HG03378 (cell line): ENCODE measurements around the gene TBL1XR1.

ENCODE experiments used
- ATAC-seq: cut with Tn5 transposase; IDR thresholded peaks from one replicate; pipeline ENCODE4 v1.9.1; 2021; ENCODE audit warnings: mild to moderate bottlenecking, moderate library complexity; ENCODE audit not compliant: unreplicated experiment

TBL1XR1 gene

GRCh38 chr3:177110895-177111294 is 86.4 kb downstream of the TBL1XR1 start:
- ATAC-seq: no peak

- ATAC-seq: no peak
These were observed 86.9 kb downstream of the TBL1XR1 start for GRCh38 chr3:177110386-177110785.

DNA sequence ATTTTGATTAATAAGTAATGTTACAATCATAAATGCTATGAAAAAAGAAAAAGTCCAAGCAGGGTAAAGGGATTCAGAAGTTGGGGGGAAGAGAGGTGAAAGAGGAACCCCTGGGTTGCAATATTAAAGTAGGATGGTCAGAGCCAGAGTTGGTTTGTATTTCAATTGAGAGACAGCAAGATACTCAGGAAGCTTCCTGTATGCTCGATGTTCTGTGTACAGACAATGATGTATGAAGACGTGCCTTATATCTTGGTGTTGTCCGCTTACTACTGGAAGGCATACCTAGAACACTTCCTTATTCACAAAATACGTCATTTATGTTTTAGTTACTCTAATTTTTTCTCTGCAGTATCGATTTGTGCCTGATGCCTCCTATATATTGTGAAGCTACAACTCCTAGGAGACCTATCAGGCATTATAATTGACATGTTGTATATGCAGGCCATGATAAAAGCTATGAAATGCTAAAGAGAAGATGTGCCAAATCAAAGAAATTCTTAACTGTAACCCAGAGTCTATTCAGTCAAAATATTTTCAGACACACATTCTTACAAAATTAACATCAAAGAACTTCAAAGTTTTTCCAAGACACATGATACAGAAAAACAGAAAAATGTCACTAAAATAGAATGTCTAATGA is 87.5 kb downstream of the TBL1XR1 start:
- peak; percentile 57 for ATAC-seq

- no peak for ATAC-seq
These were observed 88.6 kb downstream of the TBL1XR1 start for GRCh38 chr3:177108648-177109047.

DNA sequence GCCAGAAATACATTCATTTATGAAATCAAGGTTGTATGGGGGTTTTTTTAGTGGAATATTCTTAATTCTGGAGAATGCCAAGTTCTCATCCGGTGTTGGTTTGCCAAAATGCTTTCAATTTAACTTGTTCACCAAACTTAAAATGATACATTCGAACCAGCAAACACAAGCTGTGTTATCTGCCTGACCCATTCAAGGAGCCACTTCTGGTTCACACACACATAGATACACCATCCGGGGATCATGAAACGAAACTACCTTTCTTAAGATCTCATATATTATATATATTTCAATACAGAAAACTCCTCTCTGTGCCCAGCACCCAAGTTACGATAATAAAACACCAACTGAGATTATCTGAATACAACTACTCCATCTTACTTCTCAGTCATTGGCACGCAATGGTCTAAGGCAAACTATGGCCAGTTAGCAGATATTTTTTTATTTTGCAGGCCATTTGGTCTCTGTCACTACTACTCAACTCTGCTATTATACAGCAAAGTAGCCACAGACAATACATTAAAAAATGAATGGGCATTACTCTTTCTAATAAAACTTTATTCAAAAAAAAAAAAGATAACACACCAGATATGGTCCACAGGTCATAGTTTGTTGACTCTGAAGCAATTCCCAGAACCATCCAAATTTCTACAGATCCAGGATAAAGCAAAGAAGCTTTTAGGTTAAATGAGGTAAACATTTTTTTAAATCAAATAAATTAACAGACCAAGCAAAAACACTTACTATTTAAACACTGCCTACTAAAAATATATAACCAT is 89.6 kb downstream of the TBL1XR1 start:
- no peak for ATAC-seq

DNA sequence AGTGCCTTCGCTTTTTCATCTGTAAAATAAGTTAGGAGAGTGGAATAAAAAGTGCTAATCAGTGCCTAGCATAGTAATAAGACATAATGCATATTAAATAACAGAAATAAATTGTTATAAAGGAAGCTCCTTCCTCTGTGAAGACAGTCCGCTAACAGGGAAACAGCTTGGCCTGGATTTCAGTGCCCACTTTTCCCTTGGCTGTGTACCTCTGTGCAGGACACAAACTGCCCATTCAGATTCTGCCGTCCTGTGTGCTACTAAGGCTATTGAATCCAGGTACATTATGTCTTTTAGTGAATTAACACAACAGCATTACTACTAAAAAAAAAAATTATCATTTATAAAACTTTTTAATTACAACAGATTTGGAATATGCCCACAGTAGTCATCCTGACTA is 90.7 kb downstream of the TBL1XR1 start:
- no peak for ATAC-seq

GRCh38 chr3:177106184-177106583 is 91.1 kb downstream of the TBL1XR1 start:
- ATAC-seq: peak; percentile 36

DNA sequence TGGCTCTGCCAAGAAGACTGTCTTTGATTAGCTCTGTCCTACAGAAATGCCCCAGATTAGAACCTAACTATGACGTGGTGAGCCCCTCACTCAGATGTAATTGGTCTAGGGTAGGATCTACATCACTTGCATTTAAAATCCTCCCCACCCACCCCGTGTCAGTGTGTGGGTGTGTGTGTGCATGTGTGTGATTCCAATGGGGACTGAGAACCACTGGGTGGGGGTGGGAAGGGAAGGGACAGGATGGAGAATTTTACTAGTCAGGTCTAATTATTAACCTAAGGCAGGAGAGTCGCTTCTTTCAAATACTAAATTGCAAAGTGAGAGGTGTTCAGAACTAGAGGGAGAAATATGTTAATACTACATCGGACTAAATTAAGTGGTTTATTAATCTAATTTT is 91.7 kb downstream of the TBL1XR1 start:
- ATAC-seq: no peak

DNA sequence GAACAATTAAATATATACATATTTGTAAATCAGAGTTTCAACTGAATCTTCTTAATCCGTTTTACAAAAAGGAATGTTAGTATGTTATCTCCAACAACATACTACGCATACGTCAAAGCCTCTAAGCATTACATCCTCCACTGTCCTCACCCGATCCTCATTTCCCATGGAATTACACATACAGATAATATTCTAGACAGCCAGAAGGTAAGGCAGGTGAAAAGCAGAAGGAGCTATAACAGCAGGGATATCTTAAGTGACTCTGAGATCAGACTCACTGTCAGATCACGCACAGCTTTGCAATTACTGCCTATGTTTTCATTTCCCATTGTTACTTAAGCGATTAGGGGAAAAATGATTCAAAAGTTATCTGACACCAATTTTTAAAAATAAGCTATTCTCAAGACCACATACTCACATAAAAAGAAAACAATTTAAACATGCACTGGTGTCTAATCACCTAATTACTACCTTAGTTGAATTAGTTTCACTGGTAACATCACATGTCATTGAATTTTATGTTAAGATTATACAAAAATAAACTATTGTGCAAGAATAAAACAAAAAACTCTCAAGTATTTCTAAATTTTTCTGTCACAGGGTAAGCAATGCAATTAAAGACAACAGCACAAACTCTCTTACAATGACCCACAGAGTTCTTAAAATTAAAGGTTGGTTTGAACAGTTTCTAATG is 92.8 kb downstream of the TBL1XR1 start:
- ATAC-seq: no peak

- ATAC-seq: no peak
These were observed 94.7 kb downstream of the TBL1XR1 start for GRCh38 chr3:177102553-177102952.

DNA sequence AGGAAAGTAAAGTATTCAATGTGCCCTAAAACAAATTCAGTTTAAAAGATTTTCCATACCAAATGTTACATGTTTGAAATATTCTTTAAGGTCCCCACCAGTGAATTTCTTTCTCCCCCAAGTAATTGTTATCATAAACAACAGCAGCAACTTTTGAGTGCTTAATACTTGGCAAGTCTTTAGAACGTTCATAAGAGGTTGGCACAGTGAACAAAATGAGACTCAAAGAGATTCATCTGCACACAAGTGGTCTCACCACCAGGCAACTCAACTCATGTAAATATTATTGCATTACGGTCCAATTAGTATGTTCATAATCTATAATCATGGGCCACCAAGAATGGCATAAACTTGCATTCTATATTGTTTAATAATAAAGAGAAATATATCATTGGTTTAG is 98.7 kb downstream of the TBL1XR1 start:
- no peak for ATAC-seq

DNA sequence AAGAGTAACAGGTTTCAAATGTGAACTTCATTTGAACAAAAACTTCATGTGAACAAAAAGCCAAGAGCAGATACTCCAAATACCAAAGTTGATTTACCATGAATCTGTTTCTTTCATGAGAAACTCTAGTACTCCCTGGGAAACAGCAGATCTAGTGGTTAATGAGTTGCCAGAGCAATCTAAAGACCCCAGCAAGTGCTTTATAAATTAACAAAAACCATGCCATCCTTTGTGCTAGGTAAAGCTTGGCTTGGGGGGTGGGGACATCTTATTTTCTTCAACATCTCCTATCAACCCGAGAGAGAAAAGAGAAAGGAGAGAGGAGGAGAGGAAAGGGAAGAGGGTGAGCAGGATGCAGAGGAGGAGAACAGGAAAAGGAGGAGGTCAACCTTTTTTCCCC is 100.7 kb downstream of the TBL1XR1 start:
- no peak for ATAC-seq

GRCh38 chr3:177093966-177094365 is 103.3 kb downstream of the TBL1XR1 start:
- ATAC-seq: no peak

- no peak for ATAC-seq
These were observed 107.4 kb downstream of the TBL1XR1 start for GRCh38 chr3:177089901-177090300.

DNA sequence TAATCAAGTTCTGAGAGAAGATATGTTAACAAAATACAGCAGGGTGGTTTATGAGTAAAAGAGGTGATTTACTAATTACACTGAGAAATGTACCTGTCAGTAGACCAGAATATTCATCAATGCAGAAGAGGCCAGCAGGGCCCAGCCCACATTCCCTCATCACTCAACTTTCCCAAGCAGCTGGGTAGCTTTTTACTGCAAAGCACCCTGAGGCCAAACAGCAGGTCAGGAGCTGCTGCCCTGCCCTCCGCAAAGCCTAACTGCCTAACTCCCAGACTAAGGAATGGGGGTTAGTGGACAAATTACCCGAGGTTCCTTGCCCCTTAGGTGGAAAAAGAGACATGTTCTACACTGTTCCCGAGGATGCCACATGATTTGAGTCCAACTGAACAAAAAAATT is 108.2 kb downstream of the TBL1XR1 start:
- ATAC-seq: no peak

DNA sequence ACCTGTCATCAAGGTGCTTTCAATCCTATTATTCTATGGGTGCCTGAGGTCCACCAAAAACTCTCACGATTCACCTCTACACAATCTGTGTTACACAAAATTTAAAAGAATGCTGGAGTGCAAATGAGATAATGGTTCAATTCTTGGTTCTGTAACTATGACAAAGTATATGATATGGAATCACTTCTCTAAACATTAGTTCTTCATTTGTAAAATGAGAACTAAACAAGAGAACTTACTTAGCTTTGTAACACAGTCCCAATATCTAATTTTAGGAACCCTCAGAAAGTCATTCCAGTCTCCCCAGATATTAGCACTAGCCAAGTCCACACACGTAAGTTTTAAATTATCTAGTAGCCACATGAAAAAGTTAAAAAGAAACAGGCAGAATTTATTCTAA is 111.5 kb downstream of the TBL1XR1 start:
- ATAC-seq: no peak

- no peak for ATAC-seq
These were observed 112.7 kb downstream of the TBL1XR1 start for GRCh38 chr3:177084616-177085015.

DNA sequence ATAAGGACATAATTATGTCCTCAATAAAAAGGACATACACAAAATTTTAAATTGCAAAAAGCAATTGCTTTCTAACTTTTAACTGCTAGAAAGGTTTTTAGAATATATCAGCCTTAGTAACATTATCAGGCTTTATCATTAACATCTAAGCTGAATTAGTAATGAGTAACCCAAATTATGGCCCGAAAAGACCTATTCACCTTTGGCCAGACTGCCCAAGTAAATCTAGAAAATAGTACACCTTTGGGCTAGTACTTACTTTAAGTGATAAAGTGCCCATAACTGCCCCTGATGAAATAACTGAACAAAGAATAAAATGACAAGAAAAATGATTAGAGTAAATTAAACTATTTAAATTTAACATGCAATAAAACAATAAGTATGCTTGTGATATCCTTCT is 117.2 kb downstream of the TBL1XR1 start:
- ATAC-seq: no peak

DNA sequence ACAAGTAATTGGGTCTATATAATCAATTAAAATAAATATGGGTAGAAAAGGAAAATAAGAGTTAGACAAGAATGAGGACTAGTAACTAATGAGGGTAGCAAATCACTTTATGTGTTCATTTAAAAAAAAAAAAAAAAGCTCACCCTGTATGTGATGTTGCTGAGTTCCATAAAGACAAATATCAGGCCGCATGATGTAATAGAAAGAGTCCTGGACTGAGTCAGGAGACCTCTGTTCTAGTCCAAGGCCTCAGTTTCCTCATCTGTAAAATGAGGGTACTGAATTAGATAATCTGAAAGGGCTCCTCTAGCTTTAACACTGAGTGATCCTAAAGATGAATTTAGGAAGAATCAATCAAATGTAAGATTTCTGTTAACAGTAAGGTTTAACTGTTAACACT is 117.6 kb downstream of the TBL1XR1 start:
- ATAC-seq: no peak

GRCh38 chr3:177071496-177072156 is 125.7 kb downstream of the TBL1XR1 start:
- no peak for ATAC-seq

DNA sequence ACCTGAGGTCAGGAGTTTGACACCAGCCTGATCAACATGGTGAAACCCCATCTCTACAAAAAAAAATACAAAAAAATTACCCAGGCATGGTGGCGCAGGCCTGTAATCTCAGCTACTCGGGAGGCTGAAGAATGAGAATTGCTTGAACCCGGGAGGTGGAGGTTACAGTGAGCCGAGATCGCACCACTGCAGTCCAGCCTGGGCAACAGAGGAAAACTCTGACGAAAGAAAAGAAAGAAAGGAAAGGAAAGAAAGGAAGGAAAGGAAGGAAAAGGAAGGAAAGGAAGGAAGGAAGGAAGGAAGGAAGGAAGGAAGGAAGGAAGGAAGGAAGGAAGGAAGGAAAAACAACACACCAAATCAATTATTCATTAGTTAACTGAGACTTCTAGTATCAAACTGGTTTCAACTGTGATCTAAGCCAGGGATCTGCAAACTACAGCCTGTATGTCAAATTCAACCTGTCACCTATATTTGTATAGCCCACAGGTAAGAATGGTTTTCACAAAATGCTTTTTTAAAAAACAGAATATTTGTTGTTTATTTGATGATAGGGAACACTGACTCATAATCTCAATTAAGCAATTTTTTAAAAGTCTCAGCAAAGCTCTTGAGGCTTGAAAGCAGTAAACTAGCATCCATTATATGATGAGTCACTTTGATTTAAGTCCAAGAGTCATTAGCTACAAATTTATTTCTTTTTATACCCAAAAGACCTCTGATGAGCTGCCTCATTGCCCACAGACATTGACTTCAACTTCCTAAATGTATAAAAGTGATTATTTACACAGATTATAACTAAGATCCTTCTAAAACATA is 127.6 kb downstream of the TBL1XR1 start:
- ATAC-seq: no peak
